ENCODE results near the gene SOBP. TPM values are rescaled to one million over a fixed set of nuclear protein-coding genes. Genes with fewer than 3 reads are reported as not detected.

The SOBP gene
- total and polyA plus RNA-seq, 2 donors (not counting 1 experiment from before 2014, with no cell fraction given), result 0.82 to 1.5 TPM

- no peak overlapping the region for H3K4me3 Mint-ChIP-seq
- DNase-seq (no peak), ATAC-seq (ENCODE audit: low read depth) (no peak)
- no peak overlapping the region for H2AFZ ChIP-seq (ENCODE audit: insufficient read depth, low read depth, low read length, poor library complexity, severe bottlenecking)
- no peaks in the 10 kb centered on the region for H3K9me3 ChIP-seq (ENCODE audit: control extremely low read depth in 1 of 3, control insufficient read depth in 2 of 3, insufficient read depth in 1 of 3, low read length in 2 of 3)
- intact Hi-C loops (cut with micrococcal nuclease), result no loop called here
- no peak overlapping the region for H3K27ac Mint-ChIP-seq
- no peaks in the 10 kb centered on the region for H3K9me3 Mint-ChIP-seq (ENCODE audit: insufficient read depth)
- H4K20me1 ChIP-seq (ENCODE audit: control insufficient read depth, insufficient read depth, low read length, poor library complexity, severe bottlenecking), result no peaks in the 10 kb centered on the region
- no peak overlapping the region for H3K4me3 ChIP-seq (ENCODE audit: control extremely low read depth in 1 of 5, extremely low read depth in 1 of 5, insufficient read depth in 1 of 5, low read depth in 2 of 5, low read length in 4 of 5)
- CTCF ChIA-PET, result no interaction called here
- TF ChIP-seq CTCF (IDR thresholded peaks at IDR 0.05), result no peak
- TF ChIP-seq EZH2 (IDR thresholded peaks at IDR 0.05; ENCODE audit: borderline replicate concordance, insufficient read depth, low read depth, low read length, poor library complexity, severe bottlenecking), result no peak
- peaks cover 7% of the 10 kb centered on the region for H3K4me1 Mint-ChIP-seq
- H3K27me3 ChIP-seq (replicated peaks in 1 of 4; ENCODE audit: control extremely low read depth in 1 of 4, control insufficient read depth in 3 of 4, insufficient read depth in 4 of 4, low read length in 3 of 4), result no peaks in the 10 kb centered on the region
- no peak overlapping the region for H3K27ac ChIP-seq (ENCODE audit: low read length in 2 of 2)
- H3K4me2 ChIP-seq (replicated peaks; ENCODE audit: low read depth, low read length, poor library complexity, severe bottlenecking), result no peak overlapping the region
- POLR2A ChIA-PET, result no interaction called here
- no peaks in the 10 kb centered on the region for H3K27me3 Mint-ChIP-seq
- no peaks in the 10 kb centered on the region for H3K36me3 ChIP-seq (replicated peaks in 1 of 2; ENCODE audit: control extremely low read depth in 1 of 2, control insufficient read depth in 1 of 2, extremely low read depth in 1 of 2, insufficient read depth in 2 of 2, low read length in 1 of 2)
- peaks cover 1 to 10% of the 10 kb centered on the region in 2 donors for H3K4me1 ChIP-seq (ENCODE audit: control insufficient read depth in 2 of 2, insufficient read depth in 2 of 2, low read length in 2 of 2)
- 96% methylated on average over 17 of the region's 18 CpGs for WGBS (ENCODE audit: insufficient coverage)
- no peaks in the 10 kb centered on the region for H3K79me2 ChIP-seq (ENCODE audit: control insufficient read depth, insufficient read depth, low read length)
- no peak overlapping the region for H3K9ac ChIP-seq (ENCODE audit: low read length)
Observed at GRCh38 chr6:107707346-107708275, 217.7 kb downstream of the SOBP start.

- Histone ChIP-seq H3K4me2 (replicated peaks; ENCODE audit: low read depth, low read length, poor library complexity, severe bottlenecking) (no peak overlapping the region), H3K4me1 (ENCODE audit: control insufficient read depth in 2 of 2, insufficient read depth in 2 of 2, low read length in 2 of 2) (peaks cover 9 to 18% of the 10 kb centered on the region in 2 donors), H3K4me3 (ENCODE audit: control extremely low read depth in 1 of 5, extremely low read depth in 1 of 5, insufficient read depth in 1 of 5, low read depth in 2 of 5, low read length in 4 of 5) (no peak overlapping the region), H3K27ac (ENCODE audit: low read length in 2 of 2) (no peak overlapping the region), H3K9me3 (ENCODE audit: control extremely low read depth in 1 of 3, control insufficient read depth in 2 of 3, insufficient read depth in 1 of 3, low read length in 2 of 3) (no peaks in the 10 kb centered on the region), H3K9ac (ENCODE audit: low read length) (no peak overlapping the region), H3K36me3 (replicated peaks in 1 of 2; ENCODE audit: control extremely low read depth in 1 of 2, control insufficient read depth in 1 of 2, extremely low read depth in 1 of 2, insufficient read depth in 2 of 2, low read length in 1 of 2) (peaks cover 0 to 2% of the 10 kb centered on the region in 2 experiments), H4K20me1 (ENCODE audit: control insufficient read depth, insufficient read depth, low read length, poor library complexity, severe bottlenecking) (no peaks in the 10 kb centered on the region), H2AFZ (ENCODE audit: insufficient read depth, low read depth, low read length, poor library complexity, severe bottlenecking) (no peak overlapping the region), H3K79me2 (ENCODE audit: control insufficient read depth, insufficient read depth, low read length) (no peaks in the 10 kb centered on the region), H3K27me3 (replicated peaks in 1 of 4; ENCODE audit: control extremely low read depth in 1 of 4, control insufficient read depth in 3 of 4, insufficient read depth in 4 of 4, low read length in 3 of 4) (no peaks in the 10 kb centered on the region)
- no peak for TF ChIP-seq CTCF (IDR thresholded peaks at IDR 0.05)
- no peak for TF ChIP-seq EZH2 (IDR thresholded peaks at IDR 0.05; ENCODE audit: borderline replicate concordance, insufficient read depth, low read depth, low read length, poor library complexity, severe bottlenecking)
- no peaks in the 10 kb centered on the region for H3K9me3 Mint-ChIP-seq (ENCODE audit: insufficient read depth)
- no peak overlapping the region for H3K4me3 Mint-ChIP-seq
- 88% methylated on average over 3 of the region's 6 CpGs for WGBS (ENCODE audit: insufficient coverage)
- ATAC-seq (ENCODE audit: low read depth) (no peak), DNase-seq (no peak)
- H3K27me3 Mint-ChIP-seq, result no peaks in the 10 kb centered on the region
- peaks cover 15% of the 10 kb centered on the region for H3K4me1 Mint-ChIP-seq
- intact Hi-C loops (cut with micrococcal nuclease), result no loop called here
- CTCF ChIA-PET, result interaction anchor here (0.7 kb wide), 1 partner anchor 34 kb away, joined by 3 read pairs; no protein-coding TSS in a partner anchor
- POLR2A ChIA-PET, result no interaction called here
- no peak overlapping the region for H3K27ac Mint-ChIP-seq
Observed at GRCh38 chr6:107708435-107708834, 218.5 kb downstream of the SOBP start.
